ENCODE results near the gene GPR162.
"Not testable (repeated sequence)": the region's sequence is repeated elsewhere in the genome, so short reads cannot be mapped to it uniquely, and the experiment has no call there.

The GPR162 gene

GRCh38 chr12:6854036-6854435, 32.4 kb downstream of the GPR162 start:
- no peak for DNase-seq (ENCODE audit: low read depth in 2 of 3, low spot score in 2 of 3)

DNA sequence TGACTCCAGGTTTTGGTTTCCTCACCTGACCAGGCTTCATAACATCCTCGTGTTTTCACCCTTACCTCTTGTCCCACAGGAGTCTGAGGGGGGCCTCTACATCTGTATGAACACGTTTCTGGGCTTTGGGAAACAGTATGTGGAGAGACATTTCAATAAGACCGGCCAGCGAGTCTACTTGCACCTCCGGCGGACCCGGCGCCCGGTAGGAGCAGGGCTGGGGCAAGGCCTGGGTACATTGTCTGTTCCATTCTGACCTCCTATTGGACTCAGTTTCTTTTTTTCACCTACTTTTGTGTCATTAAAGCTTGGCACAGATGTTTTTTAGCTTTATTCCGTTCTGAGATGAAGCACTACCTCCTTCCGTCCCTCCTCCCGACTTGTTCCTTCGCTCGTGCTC, 33.7 kb downstream of the GPR162 start:
- no peak for DNase-seq (ENCODE audit: low read depth in 2 of 3, low spot score in 2 of 3)

DNA sequence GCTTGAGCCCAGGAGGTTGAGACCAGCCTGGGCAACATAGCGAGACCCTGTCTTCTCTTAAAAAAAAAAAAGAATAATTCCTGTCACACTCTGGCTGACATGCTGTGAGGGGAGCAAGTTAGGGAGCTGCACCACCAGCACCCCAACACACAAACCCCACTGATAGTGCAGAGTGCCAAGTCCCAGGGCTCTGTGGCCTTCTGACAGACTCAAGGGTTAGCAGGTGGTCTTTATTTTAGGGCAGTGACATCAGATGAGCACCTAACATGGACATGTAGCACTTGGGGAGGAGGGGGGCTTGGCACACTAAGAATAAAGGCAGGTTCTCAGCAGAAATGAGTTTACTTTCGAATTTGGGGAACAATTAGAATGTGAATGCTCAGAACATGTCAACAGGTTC, 37.2 kb downstream of the GPR162 start:
- no peak for DNase-seq (ENCODE audit: low read depth in 2 of 3, low spot score in 2 of 3)

DNA sequence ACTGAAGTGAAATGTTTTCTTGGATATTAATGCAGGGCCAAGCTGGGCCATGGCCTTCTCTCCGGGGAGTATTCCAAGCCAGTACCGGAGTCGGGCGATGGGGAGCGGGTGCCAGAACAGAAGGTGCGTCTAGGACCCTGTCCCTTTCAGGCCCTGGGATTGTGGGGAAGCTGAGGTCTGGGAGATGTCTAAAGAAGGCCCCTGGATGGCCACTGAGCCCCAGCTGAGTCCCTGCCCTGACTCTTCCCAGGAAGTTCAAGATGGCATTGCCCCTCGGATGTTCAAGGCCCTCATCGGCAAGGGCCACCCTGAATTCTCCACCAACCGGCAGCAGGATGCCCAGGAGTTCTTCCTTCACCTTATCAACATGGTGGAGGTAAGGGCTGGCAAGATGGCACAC, 38.5 kb downstream of the GPR162 start:
- no peak for DNase-seq (ENCODE audit: low read depth in 2 of 3, low spot score in 2 of 3)

- DNase-seq (ENCODE audit: low read depth in 2 of 3, low spot score in 2 of 3): no peak
Measured at GRCh38 chr12:6860942-6861341, 39.3 kb downstream of the GPR162 start.

DNA sequence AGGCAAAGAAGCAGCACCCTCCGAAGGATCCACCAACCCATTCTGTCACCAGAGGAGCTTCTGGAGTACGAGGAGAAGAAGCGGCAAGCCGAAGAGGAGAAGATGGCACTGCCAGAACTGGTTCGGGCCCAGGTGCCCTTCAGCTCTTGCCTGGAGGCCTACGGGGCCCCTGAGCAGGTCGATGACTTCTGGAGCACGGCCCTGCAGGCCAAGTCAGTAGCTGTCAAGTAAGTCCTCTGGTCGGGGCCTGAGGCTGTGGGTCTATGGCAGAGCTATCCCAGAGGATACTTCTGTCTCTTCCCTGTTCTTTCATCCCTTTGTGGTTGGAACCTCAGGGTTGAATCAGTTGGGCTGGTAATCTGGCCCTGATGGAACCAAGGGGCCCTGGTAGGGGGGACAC, 39.8 kb downstream of the GPR162 start:
- DNase-seq (ENCODE audit: low read depth in 2 of 3, low spot score in 2 of 3): no peak

DNA sequence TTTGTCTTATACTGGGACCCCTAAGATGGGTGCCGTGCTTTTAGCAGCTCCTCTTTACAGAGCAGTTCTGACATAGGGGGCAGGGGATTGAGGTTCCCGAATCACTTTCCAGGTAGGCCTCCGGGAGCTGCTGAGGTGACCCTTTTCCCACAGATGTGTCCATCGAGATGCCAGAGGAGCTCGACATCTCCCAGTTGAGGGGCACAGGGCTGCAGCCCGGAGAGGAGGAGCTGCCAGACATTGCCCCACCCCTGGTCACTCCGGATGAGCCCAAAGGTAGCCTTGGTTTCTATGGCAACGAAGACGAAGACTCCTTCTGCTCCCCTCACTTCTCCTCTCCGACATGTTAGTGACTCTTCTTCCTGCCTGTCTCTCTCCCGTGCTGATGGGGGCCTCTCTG, 41.4 kb downstream of the GPR162 start:
- no peak for DNase-seq (ENCODE audit: low read depth in 2 of 3, low spot score in 2 of 3)

DNA sequence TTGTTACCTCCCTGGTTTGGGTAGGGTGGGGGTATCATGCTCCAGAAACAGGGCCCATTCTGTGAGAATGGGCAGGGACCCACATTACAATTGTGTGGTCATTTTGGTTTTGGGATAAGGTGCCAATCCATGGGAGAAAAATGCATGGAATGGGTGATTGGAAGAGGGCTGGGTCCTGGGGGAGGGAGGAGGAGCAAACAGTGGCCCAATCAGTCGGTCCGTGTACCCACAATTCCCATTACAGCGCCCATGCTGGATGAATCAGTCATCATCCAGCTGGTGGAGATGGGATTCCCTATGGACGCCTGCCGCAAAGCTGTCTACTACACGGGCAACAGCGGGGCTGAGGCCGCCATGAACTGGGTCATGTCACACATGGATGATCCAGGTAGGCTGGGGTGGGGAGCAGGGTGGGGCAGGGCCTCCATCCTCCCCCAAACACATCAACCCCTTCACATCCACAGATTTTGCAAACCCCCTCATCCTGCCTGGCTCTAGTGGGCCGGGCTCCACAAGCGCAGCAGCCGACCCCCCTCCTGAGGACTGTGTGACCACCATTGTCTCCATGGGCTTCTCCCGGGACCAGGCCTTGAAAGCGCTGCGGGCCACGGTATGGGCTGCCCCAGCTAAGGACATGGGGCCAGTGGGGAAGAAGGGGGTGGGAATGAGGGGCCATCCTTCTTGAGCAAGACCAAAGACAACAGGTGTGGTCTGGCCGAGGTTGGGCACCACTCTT, 42.1 kb downstream of the GPR162 start:
- no peak for DNase-seq (ENCODE audit: low read depth in 2 of 3, low spot score in 2 of 3)

DNA sequence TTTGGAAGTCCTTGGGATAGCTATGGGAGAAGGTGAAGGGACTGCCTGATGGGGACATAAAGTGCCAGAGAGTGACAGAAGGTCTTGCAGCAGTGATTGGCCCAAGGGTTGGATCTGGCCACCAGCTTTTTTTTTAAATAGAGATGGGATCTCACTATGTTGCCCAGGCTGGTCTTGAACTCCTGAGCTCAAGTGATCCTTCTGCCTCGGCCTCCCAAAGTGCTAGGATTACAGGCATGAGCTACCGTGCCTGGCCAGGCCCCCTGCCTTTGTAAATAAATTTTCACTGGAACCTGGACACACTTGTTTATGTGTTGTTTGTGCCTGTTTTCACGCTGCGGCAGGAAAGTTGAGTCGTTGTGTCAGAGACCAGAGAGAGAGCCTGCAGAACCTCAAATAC, 43.7 kb downstream of the GPR162 start:
- DNase-seq (ENCODE audit: low read depth in 2 of 3, low spot score in 2 of 3): not testable (repeated sequence)

DNA sequence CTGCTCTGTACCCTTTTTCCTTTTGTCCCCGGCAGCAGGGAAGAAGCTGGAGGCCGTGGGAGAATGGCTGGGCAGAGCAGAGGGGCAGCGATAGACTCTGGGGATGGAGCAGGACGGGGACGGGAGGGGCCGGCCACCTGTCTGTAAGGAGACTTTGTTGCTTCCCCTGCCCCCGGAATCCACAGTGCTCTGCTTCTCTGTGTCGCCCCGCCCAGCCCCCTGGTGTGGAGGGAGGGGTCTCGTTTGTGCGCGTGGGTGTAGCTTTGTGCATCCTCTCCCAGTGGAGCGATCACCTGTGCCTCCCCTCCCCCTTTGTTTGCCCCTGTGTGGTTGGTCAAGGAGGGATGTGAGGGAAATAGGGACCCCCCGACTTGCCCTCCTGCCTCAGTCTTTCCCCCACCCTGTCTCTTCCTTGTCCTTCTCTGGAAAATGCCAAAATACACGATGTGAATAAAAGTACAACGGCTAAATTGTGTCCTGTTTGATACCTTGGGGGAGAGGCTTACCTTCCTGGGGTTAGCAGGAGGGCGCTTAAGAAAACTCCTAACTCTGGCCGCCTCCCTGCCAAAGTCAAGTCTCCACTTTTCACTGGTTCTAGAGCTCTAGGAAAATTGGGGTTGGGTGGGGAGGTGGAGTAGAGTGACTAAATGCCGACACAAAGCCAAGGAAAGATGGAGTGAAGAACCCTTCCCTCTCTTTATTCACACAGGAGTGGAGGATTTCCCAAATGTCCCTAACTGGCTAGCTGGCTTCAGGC, 44.7 kb downstream of the GPR162 start:
- DNase-seq (ENCODE audit: low read depth in 2 of 3, low spot score in 2 of 3): no peak

GRCh38 chr12:6866920-6867412, 45.3 kb downstream of the GPR162 start:
- no peak for DNase-seq (ENCODE audit: low read depth in 2 of 3, low spot score in 2 of 3)

DNA sequence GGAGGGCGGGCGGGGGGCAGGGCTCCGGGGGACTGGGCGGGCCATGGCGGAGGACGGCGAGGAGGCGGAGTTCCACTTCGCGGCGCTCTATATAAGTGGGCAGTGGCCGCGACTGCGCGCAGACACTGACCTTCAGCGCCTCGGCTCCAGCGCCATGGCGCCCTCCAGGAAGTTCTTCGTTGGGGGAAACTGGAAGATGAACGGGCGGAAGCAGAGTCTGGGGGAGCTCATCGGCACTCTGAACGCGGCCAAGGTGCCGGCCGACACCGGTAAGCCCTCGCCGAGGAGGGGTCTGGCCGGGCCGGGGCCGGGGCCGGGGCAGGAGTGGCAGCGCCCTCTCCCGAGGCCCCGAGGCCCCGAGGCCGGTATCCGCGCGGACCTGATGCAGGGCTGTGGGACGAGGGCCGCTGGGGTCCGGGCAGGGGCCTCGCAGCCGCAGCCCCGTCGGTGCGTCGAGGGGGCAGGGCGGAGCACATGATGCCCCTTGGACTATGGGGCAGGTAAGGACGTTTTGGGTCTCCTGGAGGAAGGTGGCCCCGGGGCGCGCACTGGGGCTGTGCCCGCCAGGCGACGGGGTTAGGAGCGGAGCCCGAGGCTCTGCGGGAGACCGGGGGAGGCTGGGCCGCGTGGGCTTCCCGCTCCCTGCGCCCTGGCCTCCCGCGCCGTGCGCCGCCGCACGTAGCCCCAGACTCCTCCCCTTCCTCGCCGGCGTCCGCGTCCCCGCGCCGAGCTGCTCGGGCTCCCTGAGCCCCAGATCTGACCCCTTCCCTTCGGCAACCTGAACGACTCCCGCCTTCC, 46.0 kb downstream of the GPR162 start, which contains the start of gene TPI1:
Gene TPI1 (plus strand): TSS at position 119 of the 798 bp plus-strand sequence. CDS start 36 bp downstream, at position 155.
- DNase-seq (ENCODE audit: low read depth in 2 of 3, low spot score in 2 of 3): peak; percentile 61 to 66 (median 64)

DNA sequence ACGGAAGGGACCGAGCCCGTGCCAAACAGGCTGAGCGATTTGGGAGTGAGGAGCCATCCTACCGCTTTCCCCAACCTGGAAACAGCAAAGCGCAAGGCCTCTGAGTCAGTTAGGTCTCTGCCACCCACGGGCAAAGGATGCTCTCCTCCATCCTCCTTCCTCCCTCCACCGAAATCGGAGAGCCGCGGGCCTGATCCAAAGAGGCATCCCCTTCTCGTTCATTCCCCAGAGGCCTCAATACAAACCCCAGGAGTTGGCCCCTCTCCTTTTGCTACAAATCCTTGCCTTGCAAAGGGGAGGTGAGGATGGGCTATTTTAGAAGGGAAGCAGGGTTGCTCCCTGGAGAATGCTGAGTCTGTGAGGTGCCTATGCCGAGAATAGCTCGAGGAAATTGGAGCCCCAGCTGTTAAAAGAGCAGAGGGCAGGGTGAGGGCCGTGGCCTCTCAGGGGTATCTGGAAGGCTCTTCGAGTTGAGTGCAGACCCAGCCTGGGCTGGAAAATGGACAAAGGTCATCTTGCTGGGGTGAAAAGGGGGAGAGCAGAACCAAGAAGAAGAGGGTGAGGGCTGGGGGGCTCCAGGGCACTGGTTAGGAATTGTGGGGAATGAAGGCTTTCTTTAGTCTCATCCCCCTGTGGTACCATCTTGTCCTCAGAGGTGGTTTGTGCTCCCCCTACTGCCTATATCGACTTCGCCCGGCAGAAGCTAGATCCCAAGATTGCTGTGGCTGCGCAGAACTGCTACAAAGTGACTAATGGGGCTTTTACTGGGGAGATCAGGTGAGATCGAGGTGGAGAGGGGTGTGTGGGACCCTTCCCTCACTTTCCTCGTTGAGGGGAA, 46.8 kb downstream of the GPR162 start:
- DNase-seq (ENCODE audit: low read depth in 2 of 3, low spot score in 2 of 3): no peak

- DNase-seq (ENCODE audit: low read depth in 2 of 3, low spot score in 2 of 3): peak in 2 of 3 experiments; percentile 52 to 71
Measured at GRCh38 chr12:6869049-6870021, 47.7 kb downstream of the GPR162 start.

DNA sequence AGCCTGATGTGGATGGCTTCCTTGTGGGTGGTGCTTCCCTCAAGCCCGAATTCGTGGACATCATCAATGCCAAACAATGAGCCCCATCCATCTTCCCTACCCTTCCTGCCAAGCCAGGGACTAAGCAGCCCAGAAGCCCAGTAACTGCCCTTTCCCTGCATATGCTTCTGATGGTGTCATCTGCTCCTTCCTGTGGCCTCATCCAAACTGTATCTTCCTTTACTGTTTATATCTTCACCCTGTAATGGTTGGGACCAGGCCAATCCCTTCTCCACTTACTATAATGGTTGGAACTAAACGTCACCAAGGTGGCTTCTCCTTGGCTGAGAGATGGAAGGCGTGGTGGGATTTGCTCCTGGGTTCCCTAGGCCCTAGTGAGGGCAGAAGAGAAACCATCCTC, 48.7 kb downstream of the GPR162 start:
- DNase-seq (ENCODE audit: low read depth in 2 of 3, low spot score in 2 of 3): not testable (repeated sequence)

DNA sequence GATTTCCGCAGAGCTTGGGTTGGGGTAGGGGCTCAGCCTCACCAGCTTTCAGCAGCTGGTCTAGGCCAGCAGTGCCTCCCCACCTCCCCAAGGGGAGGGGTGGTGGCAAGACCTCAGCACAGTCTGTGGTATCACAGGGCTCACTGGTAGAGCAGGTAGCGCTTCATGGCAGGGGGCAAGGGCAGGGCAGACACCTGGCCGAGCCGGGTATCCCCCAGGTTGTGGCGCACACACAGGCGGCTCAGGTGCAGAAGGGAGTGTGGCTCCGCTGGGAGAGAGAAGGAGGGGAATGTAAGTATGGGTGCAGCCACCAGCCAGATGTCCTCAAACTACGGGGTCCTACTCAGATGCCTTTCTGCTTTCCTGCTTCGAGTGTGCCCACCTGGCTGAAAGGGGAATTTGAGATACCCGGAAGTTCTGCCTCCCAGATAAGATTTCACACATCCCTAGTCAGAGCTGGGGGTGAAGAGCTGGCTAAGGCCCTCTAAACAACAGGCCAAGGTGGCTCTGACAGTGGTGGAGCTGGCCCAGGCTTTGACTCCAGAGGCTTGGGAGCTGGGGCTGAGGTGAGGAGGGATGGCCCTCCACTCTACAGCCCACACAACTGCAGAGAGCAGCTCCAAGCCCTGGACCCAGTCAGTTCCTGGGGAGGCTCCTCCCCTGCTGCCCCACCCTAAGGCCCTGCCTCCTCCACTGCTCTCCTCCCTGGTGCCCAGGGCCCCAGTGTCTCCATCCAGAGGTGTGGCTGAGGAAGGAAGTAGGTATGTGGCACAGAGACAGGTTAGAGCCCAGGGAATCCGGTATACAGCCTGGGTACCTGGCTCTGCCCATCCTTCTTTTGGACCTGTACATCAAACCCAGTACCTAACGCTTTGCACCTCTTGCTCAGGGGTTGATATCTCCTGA, 49.7 kb downstream of the GPR162 start:
- DNase-seq (ENCODE audit: low read depth in 2 of 3, low spot score in 2 of 3): peak in 1 of 3 experiments; percentile 27

GRCh38 chr12:6872073-6873048, 50.7 kb downstream of the GPR162 start:
- peak; percentile 65 to 91 (median 72) for DNase-seq (ENCODE audit: low read depth in 2 of 3, low spot score in 2 of 3)
